Mesendoderm (in vitro differentiated cells): Measurements from ENCODE around the gene KRTDAP.
"Not testable (repeated sequence)": the region's sequence is repeated elsewhere in the genome, so short reads cannot be mapped to it uniquely, and the experiment has no call there.

Experiments used
- DNase-seq: peaks from one replicate; pipeline ENCODE4 v3.0.0; 2013
- H2AK5ac ChIP-seq: 2 replicates; pipeline ENCODE4 v1.6.1; 2013; ENCODE audit warnings: low read length, inconsistent platforms
- H2BK120ac ChIP-seq: 2 replicates; pipeline ENCODE4 v1.6.1; 2013; ENCODE audit warnings: low read depth, mild to moderate bottlenecking, low read length, moderate library complexity, mixed read lengths
- H2BK15ac ChIP-seq: replicated peaks from 2 replicates; pipeline ENCODE4 v1.6.1; 2013; ENCODE audit warnings: low read depth, mild to moderate bottlenecking, moderate library complexity
- H2BK5ac ChIP-seq: 2 replicates; pipeline ENCODE4 v1.6.1; 2013; ENCODE audit warnings: low read length, inconsistent platforms
- H3K18ac ChIP-seq: 2 replicates; pipeline ENCODE4 v1.6.1; 2013; ENCODE audit warnings: mild to moderate bottlenecking, low read length, mixed read lengths
- H3K23ac ChIP-seq: one replicate; pipeline ENCODE4 v1.6.1; 2013; ENCODE audit warnings: low read length
- H3K27ac ChIP-seq: 2 replicates; pipeline ENCODE4 v1.5.1; 2013; ENCODE audit warnings: low read depth, mild to moderate bottlenecking, inconsistent platforms, low read length, moderate library complexity
- H3K27me3 ChIP-seq: 2 replicates; pipeline ENCODE4 v1.6.1; 2013; ENCODE audit warnings: low read length, control low read depth, mild to moderate bottlenecking, inconsistent platforms; ENCODE audit not compliant: insufficient read depth, poor library complexity
- H3K36me3 ChIP-seq: 2 replicates; pipeline ENCODE4 v1.6.1; 2013; ENCODE audit warnings: low read length, inconsistent platforms; ENCODE audit not compliant: control insufficient read depth, insufficient read depth
- H3K4ac ChIP-seq: one replicate; pipeline ENCODE4 v1.6.1; 2013; ENCODE audit warnings: low read depth, mild to moderate bottlenecking, low read length, moderate library complexity
- H3K4me1 ChIP-seq: 2 replicates; pipeline ENCODE4 v1.6.1; 2013; ENCODE audit warnings: low read depth, low read length, inconsistent platforms; ENCODE audit not compliant: control insufficient read depth
- H3K4me2 ChIP-seq: 2 replicates; pipeline ENCODE4 v1.6.1; 2013; ENCODE audit warnings: low read length
- H3K4me3 ChIP-seq: 2 replicates; pipeline ENCODE4 v1.5.1; 2013; ENCODE audit warnings: mild to moderate bottlenecking, low read length
- H3K56ac ChIP-seq: one replicate; pipeline ENCODE4 v1.6.1; 2013; ENCODE audit warnings: low read length
- H3K79me1 ChIP-seq: 2 replicates; pipeline ENCODE4 v1.6.1; 2013; ENCODE audit warnings: low read length, inconsistent platforms
- H3K79me2 ChIP-seq: 2 replicates; pipeline ENCODE4 v1.6.1; 2013; ENCODE audit warnings: mild to moderate bottlenecking, low read length; ENCODE audit not compliant: control insufficient read depth, insufficient read depth
- H3K9ac ChIP-seq: 2 replicates; pipeline ENCODE4 v1.6.1; 2013; ENCODE audit warnings: low read length, inconsistent platforms
- H4K5ac ChIP-seq: one replicate; pipeline ENCODE4 v1.6.1; 2013; ENCODE audit warnings: low read length
- H4K8ac ChIP-seq: one replicate; pipeline ENCODE4 v1.6.1; 2013; ENCODE audit warnings: low read depth, mild to moderate bottlenecking, control low read depth, low read length, moderate library complexity
- WGBS: extraction: QIAGEN DNeasy Blood & Tissue Kit; methylation state at CpG from one replicate; pipeline ENCODE4 v1.1.7; 2013; ENCODE audit warnings: low lambda C conversion rate, missing lambda C conversion rate; ENCODE audit not compliant: insufficient coverage; ENCODE audit errors: extremely low coverage; 5-methylcytosine and 5-hydroxymethylcytosine counted together

Gene KRTDAP

DNA sequence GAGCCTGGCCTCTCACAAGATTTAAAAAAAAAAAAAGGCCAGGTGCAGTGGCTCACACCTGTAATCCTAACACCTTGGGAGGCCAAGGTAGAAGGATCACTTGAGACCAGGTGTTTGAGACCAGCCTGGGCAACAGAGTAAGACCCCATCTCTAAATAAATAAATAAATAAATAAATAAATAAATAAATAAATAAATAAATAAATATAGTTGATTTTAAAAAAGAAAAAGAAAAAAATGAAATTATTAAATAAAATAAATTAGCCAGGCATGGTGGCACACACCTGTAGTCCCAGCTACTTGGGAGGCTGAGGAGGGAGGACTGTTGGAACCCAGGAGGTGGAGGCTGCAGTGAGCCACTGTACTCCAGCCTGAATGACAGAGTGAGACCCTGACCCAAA is 28.5 kb downstream of the KRTDAP start:
- H2BK120ac ChIP-seq, H4K8ac ChIP-seq, H3K27me3 ChIP-seq, DNase-seq, H3K4me2 ChIP-seq, H2BK15ac ChIP-seq, H3K9ac ChIP-seq, H3K4me3 ChIP-seq, H3K27ac ChIP-seq, H3K36me3 ChIP-seq, H3K79me1 ChIP-seq, H3K18ac ChIP-seq, H4K5ac ChIP-seq, H3K23ac ChIP-seq, H3K56ac ChIP-seq, H3K4me1 ChIP-seq, H2BK5ac ChIP-seq, H3K79me2 ChIP-seq, H3K4ac ChIP-seq, H2AK5ac ChIP-seq: not testable (repeated sequence)

DNA sequence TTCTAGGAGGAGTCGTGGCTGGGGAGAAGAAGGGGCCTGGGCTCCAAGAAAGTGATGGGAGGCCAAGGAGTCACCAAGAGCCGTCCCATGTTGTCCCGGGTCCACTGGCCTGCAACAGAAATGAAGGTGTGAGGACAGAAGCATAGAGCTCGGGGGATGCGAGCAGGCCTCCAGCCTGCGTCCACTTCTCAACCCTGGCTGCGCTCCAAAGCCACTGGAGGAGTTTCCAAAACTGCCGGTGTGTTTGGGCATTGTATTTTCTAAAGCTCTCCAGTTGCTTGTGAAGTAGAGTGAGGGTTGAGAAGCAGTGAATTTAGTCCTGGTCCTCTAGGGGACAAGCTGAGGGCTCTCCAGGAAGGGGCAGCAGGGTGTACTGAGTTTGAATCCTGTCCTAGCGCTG is 29.2 kb downstream of the KRTDAP start:
- H3K4me2 ChIP-seq: no peak overlapping the region
- H3K79me1 ChIP-seq: no peaks in the 10 kb centered on the region
- no peak overlapping the region for H2BK15ac ChIP-seq
- H4K5ac ChIP-seq: no peak overlapping the region
- no peak overlapping the region for H3K56ac ChIP-seq
- no peaks in the 10 kb centered on the region for H3K36me3 ChIP-seq
- no peak overlapping the region for H2BK120ac ChIP-seq
- H3K18ac ChIP-seq: no peak overlapping the region
- no peak overlapping the region for H4K8ac ChIP-seq
- H3K79me2 ChIP-seq: no peaks in the 10 kb centered on the region
- H3K23ac ChIP-seq: no peak overlapping the region
- no peak overlapping the region for H2AK5ac ChIP-seq
- H3K27me3 ChIP-seq: no peaks in the 10 kb centered on the region
- no CpG with 5 or more reads among the region's 9 CpGs for WGBS
- DNase-seq: no peak
- no peak overlapping the region for H3K9ac ChIP-seq
- no peak overlapping the region for H3K27ac ChIP-seq
- H3K4ac ChIP-seq: no peak overlapping the region
- no peak overlapping the region for H3K4me3 ChIP-seq
- H3K4me1 ChIP-seq: no peaks in the 10 kb centered on the region
- no peak overlapping the region for H2BK5ac ChIP-seq

DNA sequence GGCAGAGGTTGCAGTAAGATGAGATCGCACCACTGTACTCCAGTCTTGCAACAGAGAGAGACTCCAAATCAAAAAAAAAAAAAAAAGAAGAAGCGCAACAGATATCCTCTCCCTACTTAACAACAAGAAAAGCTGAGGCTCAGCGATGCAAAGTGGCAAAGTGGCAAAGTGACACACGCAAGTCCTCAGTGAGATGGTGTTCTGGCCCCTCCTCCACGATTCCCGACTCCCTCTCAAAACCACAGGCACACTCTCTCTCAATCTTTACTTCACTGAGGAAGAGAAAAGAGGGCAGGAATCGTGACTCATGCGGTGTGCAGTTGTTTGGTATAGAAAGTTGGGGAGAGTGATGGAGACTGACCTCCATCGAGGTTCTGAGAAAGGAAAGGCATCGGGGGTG is 29.7 kb downstream of the KRTDAP start:
- Histone ChIP-seq H3K9ac (no peak overlapping the region), H3K4me2 (no peak overlapping the region)

DNA sequence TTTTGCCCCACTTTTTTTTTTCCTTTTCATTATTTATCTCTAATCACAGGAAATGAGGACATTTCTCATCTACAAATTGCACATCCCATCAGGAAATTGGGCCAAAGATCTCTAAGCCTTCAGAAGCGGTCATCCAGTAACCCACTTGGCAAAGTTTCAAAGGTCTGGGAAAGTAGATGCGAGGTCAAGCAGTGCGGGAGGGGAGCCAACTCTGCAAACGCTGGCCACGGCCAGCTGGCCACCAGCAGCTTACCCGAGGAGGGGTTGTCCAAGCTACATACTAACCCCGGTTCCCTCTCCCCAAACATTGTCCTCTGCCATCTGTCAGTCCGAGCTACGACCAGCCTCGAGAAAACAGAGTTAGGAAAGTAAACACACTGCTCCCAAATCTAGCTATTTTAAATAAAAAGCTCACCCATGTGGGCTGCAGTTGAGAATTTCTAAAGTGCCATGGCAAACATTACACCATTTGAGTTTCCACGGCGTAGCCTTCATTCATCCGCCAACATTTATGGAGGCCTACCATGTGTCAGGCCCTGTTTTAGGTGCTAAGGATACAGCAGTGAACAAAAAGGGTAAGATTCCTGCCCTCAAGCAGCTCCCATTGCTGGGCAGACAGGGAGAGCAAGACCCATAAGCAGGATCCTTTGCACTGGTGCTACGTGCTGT is 30.7 kb downstream of the KRTDAP start:
- H4K8ac ChIP-seq: no peak overlapping the region
- H3K4me1 ChIP-seq: no peaks in the 10 kb centered on the region
- no peak overlapping the region for H3K9ac ChIP-seq
- H3K27me3 ChIP-seq: no peaks in the 10 kb centered on the region
- no peak overlapping the region for H2BK15ac ChIP-seq
- H3K79me1 ChIP-seq: no peaks in the 10 kb centered on the region
- no peak overlapping the region for H3K4ac ChIP-seq
- H3K56ac ChIP-seq: no peak overlapping the region
- H2BK5ac ChIP-seq: no peak overlapping the region
- no peak overlapping the region for H3K27ac ChIP-seq
- no peak overlapping the region for H4K5ac ChIP-seq
- H3K79me2 ChIP-seq: no peaks in the 10 kb centered on the region
- no peak overlapping the region for H3K4me2 ChIP-seq
- H3K23ac ChIP-seq: no peak overlapping the region
- no peak for DNase-seq
- no CpG with 5 or more reads among the region's 14 CpGs for WGBS
- H3K36me3 ChIP-seq: no peaks in the 10 kb centered on the region
- no peak overlapping the region for H2BK120ac ChIP-seq
- no peak overlapping the region for H3K18ac ChIP-seq
- no peak overlapping the region for H2AK5ac ChIP-seq
- no peak overlapping the region for H3K4me3 ChIP-seq

More for the DNA sequence above, 29.7 kb downstream of the KRTDAP start:
- Histone ChIP-seq H3K18ac (no peak overlapping the region), H4K5ac (no peak overlapping the region), H3K27ac (no peak overlapping the region), H3K23ac (no peak overlapping the region), H2BK120ac (no peak overlapping the region), H2AK5ac (no peak overlapping the region), H2BK15ac (no peak overlapping the region), H3K79me1 (no peaks in the 10 kb centered on the region), H3K4me1 (no peaks in the 10 kb centered on the region), H2BK5ac (no peak overlapping the region), H3K36me3 (no peaks in the 10 kb centered on the region), H3K56ac (no peak overlapping the region), H3K4ac (no peak overlapping the region), H3K4me3 (no peak overlapping the region), H3K79me2 (no peaks in the 10 kb centered on the region), H3K27me3 (no peaks in the 10 kb centered on the region), H4K8ac (no peak overlapping the region)
- no CpG with 5 or more reads among the region's 10 CpGs for WGBS
- no peak for DNase-seq

DNA sequence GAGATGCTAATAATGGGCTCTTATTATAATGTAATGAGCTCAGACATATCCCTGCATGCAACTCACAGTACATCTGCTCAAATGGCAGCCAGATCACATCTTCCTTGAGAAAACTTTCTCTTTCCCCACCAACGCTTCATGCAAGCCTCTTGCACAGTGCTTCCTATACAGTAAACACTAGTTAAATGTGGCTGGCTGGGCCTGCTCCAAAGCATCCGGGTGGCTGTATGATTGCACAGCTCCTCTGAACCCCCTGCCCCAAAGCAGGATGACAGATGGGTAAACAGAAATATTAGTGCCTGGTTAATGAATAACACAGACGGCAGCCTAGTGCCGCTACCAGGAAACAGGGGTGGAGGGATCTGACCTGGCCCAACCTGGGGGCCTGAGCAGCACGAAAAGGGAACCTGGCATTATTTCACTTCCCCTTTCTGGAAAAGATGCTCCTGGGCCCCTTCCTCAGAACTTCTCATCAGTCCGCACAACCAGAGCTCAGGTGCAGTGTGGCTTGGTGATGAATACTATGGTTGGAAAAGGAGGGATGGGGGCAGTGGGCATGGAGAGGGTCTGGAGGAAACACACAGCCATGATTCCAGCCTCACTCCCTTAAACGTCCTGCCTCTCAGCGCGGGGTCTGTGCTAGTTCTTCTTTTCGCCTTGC is 31.4 kb downstream of the KRTDAP start:
- Histone ChIP-seq H3K27me3 (no peaks in the 10 kb centered on the region), H3K4me2 (no peak overlapping the region), H3K4ac (no peak overlapping the region), H3K23ac (no peak overlapping the region), H3K79me1 (no peaks in the 10 kb centered on the region), H3K4me1 (no peaks in the 10 kb centered on the region), H3K9ac (no peak overlapping the region), H3K4me3 (no peak overlapping the region), H4K5ac (no peak overlapping the region), H3K79me2 (no peaks in the 10 kb centered on the region), H3K36me3 (no peaks in the 10 kb centered on the region), H2BK15ac (no peak overlapping the region), H4K8ac (no peak overlapping the region), H2AK5ac (no peak overlapping the region), H3K56ac (no peak overlapping the region), H2BK5ac (no peak overlapping the region), H2BK120ac (no peak overlapping the region), H3K18ac (no peak overlapping the region), H3K27ac (no peak overlapping the region)
- WGBS: no CpG with 5 or more reads among the region's 10 CpGs
- no peak for DNase-seq

DNA sequence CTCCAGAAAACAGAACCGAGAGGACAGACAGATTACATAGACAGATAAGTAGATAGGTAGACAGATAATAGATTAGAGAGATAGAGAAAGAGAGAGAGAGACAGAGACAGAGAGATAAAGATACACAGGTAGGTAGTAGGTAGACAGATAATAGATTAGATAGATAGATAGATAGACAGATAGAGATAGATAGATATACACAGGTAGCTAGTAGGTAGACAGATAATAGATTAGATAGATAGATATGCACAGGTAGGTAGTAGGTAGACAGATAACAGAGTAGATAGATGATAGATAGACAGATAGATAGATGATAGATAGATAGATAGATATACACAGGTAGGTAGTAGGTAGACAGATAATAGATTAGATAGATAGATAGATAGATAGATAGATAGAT is 32.1 kb downstream of the KRTDAP start:
- H3K18ac ChIP-seq: no peak overlapping the region
- H3K4me3 ChIP-seq: no peak overlapping the region
- H2AK5ac ChIP-seq: no peak overlapping the region
- H3K27me3 ChIP-seq: no peaks in the 10 kb centered on the region
- no peak overlapping the region for H3K23ac ChIP-seq
- H3K79me1 ChIP-seq: no peaks in the 10 kb centered on the region
- H2BK15ac ChIP-seq: no peak overlapping the region
- DNase-seq: no peak
- no peak overlapping the region for H3K27ac ChIP-seq
- no peak overlapping the region for H4K8ac ChIP-seq
- H3K4me1 ChIP-seq: no peaks in the 10 kb centered on the region
- no peaks in the 10 kb centered on the region for H3K79me2 ChIP-seq
- H2BK120ac ChIP-seq: no peak overlapping the region
- WGBS: no CpG with 5 or more reads among the region's 1 CpG
- H3K4me2 ChIP-seq: no peak overlapping the region
- H3K9ac ChIP-seq: no peak overlapping the region
- no peak overlapping the region for H3K56ac ChIP-seq
- no peak overlapping the region for H4K5ac ChIP-seq
- H3K36me3 ChIP-seq: no peaks in the 10 kb centered on the region
- no peak overlapping the region for H3K4ac ChIP-seq
- H2BK5ac ChIP-seq: no peak overlapping the region
